ENCODE measurements around the gene SESTD1.
A peak's percentile ranks its signal among the peaks of the same experiment; 100 is the strongest.

Gene SESTD1

GRCh38 chr2:179191110-179191509, 73.5 kb downstream of the SESTD1 start:
- no peak for DNase-seq (ENCODE audit: low read depth)

DNA sequence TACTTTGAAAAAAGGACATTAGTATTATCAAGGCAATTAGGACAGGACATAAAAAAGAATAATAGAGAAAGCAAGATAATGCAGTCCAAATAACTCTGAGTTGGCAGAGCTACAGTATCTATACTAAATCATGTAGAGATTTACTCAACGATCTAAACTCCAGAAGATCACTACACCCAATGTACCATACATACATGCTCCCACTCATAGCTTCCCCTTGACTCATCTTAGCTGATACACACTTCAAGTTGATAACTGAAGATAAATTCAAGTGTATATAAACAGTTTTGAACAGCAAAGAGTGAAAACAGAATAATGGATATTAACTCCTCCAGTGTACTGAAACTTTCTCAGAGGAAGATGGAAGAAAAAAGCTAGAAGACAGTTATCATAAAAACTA, 78.5 kb downstream of the SESTD1 start:
- no peak for DNase-seq (ENCODE audit: low read depth)

- no peak for DNase-seq (ENCODE audit: low read depth)
Measured at GRCh38 chr2:179184610-179185009, 80.0 kb downstream of the SESTD1 start.

DNA sequence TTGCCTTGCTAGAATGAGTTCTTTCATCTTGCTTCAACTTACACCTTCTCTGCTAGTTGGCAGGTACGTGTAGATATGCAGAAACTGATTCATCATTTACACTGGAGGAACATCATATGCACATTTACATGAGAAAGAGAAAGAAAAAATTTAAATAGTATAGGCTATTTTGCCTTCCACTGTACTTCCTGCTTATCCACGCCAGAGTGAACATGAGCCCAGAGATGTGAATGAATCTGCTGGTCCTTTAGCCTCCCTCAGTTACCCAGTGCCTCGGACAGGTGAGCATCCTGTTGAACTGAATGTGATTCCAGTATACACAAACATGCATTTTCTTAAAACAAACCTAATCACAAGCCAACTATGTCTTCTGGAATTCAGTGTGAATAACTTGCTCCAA, 83.6 kb downstream of the SESTD1 start:
- no peak for DNase-seq (ENCODE audit: low read depth)

DNA sequence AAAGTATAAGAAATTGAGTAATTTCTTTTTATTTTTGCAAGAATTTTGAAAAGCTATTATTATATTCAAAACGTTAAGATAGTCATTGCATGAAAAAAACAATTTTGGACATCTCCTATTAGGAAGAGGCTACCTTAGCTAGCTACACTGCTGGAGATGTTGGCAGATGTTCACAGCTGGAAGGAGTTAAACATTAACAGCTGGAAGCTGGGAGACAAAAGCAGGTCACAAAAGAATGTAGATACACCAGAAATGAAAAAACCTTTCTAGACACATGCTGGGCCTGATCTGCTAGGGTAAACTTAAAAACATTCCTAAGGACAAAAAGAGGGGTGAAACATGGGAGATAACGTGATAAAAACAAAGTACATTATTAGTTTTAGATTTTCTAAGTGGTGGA, 84.4 kb downstream of the SESTD1 start:
- no peak for DNase-seq (ENCODE audit: low read depth)

- no peak for DNase-seq (ENCODE audit: low read depth)
Measured at GRCh38 chr2:179179719-179180118, 84.9 kb downstream of the SESTD1 start.

GRCh38 chr2:179177694-179178093, 86.9 kb downstream of the SESTD1 start:
- DNase-seq (ENCODE audit: low read depth) = no peak

GRCh38 chr2:179174240-179174639, 90.4 kb downstream of the SESTD1 start:
- no peak for DNase-seq (ENCODE audit: low read depth)

DNA sequence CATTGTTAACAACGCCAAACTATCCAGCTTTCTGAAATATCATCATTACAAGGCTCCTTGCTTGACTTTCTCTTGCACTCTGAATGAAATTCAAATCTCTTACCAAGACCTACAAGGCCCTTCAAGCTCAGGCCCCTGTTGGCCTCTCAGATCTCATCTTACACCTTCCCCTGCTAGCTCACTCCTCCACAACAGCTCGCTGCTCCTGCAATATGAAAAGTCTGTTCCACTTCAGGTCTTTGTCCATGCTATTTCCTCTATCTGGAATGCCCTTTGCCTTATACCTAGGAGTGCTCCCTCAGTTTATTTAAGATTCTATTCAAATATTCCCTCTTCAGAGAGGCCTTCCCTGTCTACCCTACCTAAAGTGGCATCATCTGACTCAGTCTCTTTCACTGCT, 91.7 kb downstream of the SESTD1 start:
- no peak for DNase-seq (ENCODE audit: low read depth)

DNA sequence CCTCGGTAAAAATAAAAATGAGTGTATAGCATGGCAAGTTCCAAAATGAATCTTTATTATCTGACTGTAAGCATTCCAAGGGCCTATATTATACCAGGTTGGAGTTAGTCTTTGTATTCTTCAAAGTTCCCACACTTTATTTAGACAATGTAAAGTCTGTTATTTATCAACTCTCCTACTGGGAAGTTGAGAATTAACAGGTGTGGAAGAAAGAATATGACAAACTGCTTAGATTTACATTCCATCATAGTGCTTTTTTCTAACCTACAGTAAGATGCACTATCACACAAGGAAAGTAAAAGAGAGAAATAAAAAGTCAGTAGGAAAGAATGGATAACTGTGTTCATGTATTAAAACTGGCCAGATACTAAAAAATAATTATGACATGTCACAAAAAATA, 93.3 kb downstream of the SESTD1 start:
- DNase-seq (ENCODE audit: low read depth) = no peak

- no peak for DNase-seq (ENCODE audit: low read depth)
Measured at GRCh38 chr2:179170901-179171300, 93.7 kb downstream of the SESTD1 start.

DNA sequence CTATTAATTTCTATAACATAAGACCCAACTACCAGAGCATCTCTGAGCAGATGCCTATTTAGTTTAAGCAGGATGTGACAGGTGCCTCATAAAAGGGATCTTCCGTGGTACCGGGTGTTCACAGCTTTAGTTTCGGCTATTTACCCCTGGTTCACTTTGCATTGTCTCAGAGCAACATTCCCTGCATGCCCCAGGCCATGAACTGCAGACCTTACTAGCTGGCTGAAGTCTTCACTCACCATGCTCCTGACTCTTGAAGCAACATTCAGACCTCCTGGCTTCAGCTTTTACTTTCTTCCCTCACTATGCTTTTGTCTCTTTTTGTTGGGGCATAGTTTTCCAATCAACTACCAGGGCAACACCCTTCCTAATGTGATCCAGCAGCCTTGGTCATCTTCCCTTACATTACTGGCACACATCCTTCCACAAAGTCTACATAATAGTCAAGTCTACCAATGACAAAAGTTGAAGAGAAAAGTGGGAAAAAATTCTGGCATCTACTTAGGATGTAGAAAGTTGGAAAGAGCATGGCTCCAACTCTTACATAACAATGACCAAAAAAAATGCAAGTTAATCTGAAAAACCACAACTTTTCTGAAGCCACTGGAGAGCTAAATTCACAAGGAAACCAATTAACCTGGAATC, 99.2 kb downstream of the SESTD1 start:
- no peak for DNase-seq (ENCODE audit: low read depth)

DNA sequence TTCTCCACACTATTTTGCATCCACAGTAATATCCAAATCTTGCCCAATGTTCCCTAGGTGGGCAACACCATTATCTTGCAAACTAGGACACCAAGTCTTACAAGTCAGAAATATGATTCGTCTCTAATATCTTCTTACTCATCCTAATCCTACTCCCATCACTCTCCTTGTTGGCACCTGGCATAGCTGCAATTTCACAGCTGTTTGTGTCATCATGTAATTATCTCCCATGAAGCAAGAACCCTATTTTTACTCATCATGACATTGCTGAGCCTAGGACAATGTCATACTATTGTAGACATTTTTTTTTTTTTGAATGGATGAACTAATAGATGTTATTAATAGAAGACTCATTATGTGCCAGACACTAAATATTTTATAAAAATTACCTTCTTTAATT, 123.4 kb downstream of the SESTD1 start:
- DNase-seq (ENCODE audit: low read depth) = no peak

GRCh38 chr2:179140571-179140970, 124.1 kb downstream of the SESTD1 start:
- DNase-seq (ENCODE audit: low read depth) = no peak

DNA sequence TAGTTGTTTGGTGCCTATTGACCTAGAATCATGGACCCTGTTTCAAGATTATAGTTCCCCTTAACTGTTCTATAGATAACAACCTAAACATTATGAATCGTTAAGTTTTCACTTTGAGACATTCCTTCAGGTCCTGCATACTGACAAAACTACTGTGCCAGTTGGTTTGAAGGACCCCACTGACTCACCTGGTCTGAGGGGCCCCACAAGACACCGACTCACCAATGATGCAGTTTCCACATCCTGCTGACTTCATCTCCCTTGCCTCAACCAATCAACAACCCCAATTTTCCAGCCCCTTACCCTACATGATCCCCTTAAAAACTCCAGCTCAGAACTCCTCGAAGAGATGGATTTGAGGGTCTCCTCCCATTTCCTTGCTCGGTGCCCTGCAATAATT, 125.1 kb downstream of the SESTD1 start:
- DNase-seq (ENCODE audit: low read depth) = no peak

- DNase-seq (ENCODE audit: low read depth) = no peak
Measured at GRCh38 chr2:179137200-179137759, 127.4 kb downstream of the SESTD1 start.

DNA sequence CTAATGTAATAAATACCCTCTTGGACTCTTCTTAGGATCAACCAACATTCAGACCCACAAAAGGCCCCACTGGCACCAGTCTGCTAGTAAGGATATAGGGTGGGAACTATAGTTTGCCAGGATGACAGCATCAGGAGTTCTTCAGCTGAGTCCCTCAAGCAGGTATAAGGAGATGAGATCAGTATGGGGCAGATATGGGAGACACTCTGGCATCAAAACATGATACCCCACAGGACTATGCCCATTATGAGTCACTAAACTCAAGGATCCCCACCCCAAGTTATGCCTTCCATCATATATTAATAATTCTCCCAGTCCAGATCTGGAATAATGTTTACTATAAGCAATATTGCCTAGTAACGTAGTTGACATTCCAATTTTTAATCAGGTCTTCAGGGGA, 131.6 kb downstream of the SESTD1 start:
- DNase-seq (ENCODE audit: low read depth) = no peak

DNA sequence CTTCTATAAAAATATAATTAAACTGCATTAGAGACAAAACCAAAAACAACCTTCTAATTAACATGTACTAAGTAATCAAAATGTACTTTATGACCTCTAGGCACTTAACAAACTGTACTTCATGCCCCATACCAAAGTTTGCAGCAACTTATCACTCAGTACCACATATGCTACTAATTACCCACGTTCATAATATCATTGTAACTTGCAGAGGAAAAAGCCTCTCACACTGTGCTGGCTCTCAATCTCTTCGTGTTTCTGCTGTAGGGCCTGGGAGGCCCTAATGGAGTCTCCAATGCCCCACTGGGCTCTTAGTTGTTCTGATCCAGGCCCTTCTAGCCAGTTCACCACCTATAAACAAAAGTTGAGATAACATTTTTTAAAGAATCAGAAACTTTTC, 132.6 kb downstream of the SESTD1 start:
- DNase-seq (ENCODE audit: low read depth) = peak; percentile 21

- no peak for DNase-seq (ENCODE audit: low read depth)
Measured at GRCh38 chr2:179130560-179130959, 134.1 kb downstream of the SESTD1 start.

GRCh38 chr2:179129574-179130238, 134.9 kb downstream of the SESTD1 start:
- no peak for DNase-seq (ENCODE audit: low read depth)

DNA sequence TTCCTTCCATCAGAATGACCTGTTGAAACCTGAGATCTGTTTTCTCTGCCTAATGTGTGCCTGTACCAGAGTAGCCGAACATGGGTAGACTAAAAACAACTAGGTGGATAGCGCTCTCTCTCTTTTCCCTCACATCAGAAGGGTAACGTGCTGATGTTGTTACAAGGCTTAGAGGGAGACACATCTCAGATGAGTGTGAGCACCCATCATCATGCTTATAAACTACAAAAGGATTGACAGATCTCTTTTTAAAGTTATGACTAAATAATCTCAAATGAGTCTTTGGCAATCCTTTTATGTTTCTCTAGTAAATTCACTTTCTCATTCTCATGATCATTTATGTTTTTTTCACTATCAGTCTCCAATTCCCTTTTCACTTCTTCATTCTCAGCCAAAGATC, 139.2 kb downstream of the SESTD1 start:
- no peak for DNase-seq (ENCODE audit: low read depth)

DNA sequence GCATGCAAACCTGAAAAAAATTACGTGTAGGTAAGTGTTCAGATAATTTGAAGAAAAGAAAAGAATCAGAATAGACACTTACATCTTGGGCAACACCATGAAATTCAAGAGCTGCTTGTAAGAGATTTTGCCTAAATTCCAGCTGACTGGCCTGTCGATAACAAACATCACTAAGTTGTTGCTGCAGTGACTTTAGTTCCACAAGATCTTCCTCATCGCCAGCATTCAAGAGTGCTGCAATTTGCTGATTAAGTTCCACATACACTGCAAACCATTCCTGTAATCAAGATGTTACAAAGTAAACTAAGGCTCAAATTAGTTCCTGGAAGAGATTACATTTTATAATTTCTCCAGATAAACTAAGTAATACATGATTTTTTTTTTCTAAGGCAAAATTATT, 140.3 kb downstream of the SESTD1 start:
- DNase-seq (ENCODE audit: low read depth) = no peak

DNA sequence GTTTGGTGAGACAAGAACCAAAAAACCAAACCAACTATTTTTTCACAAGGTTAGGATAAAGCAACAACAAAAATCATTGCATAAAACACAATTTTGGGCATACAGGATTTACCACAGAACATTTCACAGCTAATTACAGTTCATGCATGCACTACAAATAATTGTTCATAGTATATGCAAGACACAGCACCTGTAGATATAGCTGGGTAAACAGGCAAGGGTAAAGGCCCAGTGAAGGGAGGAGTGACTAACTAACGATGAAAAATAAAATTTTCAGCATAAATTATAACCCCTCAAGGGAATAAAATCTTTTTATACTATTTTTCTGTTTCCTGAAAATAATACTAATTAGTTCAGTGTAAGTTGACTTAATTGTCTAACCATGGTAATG, 141.4 kb downstream of the SESTD1 start:
- no peak for DNase-seq (ENCODE audit: low read depth)

DNA sequence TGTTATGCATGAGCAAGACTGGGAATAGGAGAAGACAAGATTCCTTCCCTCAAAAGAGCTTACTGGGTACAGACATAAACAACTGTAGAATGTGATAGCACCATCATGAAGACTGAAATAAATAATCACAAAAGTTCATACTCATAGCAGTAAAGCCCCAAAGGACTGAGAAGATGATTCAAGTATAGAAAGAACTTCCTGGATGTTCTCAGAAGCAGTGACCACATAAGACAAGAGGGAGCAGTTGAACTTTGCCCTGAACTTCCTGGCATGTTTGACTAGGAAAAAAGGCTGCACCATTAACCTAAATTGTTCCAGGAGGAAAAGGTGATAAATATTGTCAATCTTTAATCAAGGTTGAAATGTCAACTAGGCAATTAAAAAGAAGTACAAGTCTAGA, 156.9 kb downstream of the SESTD1 start:
- DNase-seq (ENCODE audit: low read depth) = peak; percentile 41
